Right cardiac atrium (tissue), 5 donors: Measurements from ENCODE around the gene RASA1. TPM values are rescaled to one million over a fixed set of nuclear protein-coding genes. Genes with fewer than 3 reads are reported as not detected.

ENCODE experiments used
- ATAC-seq, 2 donors: fragments of 200-7000 bp; cut with Tn5 transposase; one replicate each; pipeline versions ENCODE4 v1.8.0 to v1.9.1; 2020; ENCODE audit warnings: moderate library complexity in 2 of 2, mild to moderate bottlenecking in 1 of 2
- DNase-seq, 3 donors: peaks; one replicate each; pipeline ENCODE4 v3.0.0-alpha.2; 2020
- H3K27ac ChIP-seq: one replicate; pipeline ENCODE4 v1.5.1; 2013; ENCODE audit warnings: mild to moderate bottlenecking, low read length, control low read depth, moderate library complexity
- H3K27me3 ChIP-seq: one replicate; pipeline ENCODE4 v1.6.1; 2013; ENCODE audit not compliant: control insufficient read depth, insufficient read depth
- H3K4me1 ChIP-seq: one replicate; pipeline ENCODE4 v1.6.1; 2013; ENCODE audit warnings: low read length; ENCODE audit not compliant: control insufficient read depth, insufficient read depth
- H3K4me3 ChIP-seq: one replicate; pipeline ENCODE4 v1.5.1; 2013; ENCODE audit warnings: low read length, control low read depth
- H3K9me3 ChIP-seq: one replicate; pipeline ENCODE4 v1.6.1; 2013; ENCODE audit warnings: low read length; ENCODE audit not compliant: control insufficient read depth
- WGBS: extraction: QIAGEN DNeasy Blood & Tissue Kit; methylation state at CpG from one replicate; pipeline ENCODE4 v1.1.7; 2013; 5-methylcytosine and 5-hydroxymethylcytosine counted together
- intact Hi-C, 4 donors: fragments of 100-400 bp; cut with DNase I; formaldehyde crosslinking; loops; one replicate each; pipeline versions ENCODE4 v1.11.0 to v1.14.0; 2022 to 2023
- polyA plus RNA-seq: library from polyadenylated mRNA; stranded (reverse); fragments of 200-250 nt; gene quantifications from one replicate; pipeline ENCODE4 v1.2.3, GENCODE V29; 2013
- total RNA-seq, 4 donors: library from RNA; stranded (reverse); fragmentation: NEBNext Ultra II Directional; extraction: Animal tissue kit (Norgen Biotek cat#: 25700); gene quantifications; one replicate each; pipeline ENCODE4 v1.2.1, GENCODE V29; 2021
- donor health status: healthy with polysubstance abuse.
- donor health status: DM: no; HTN: yes; CAD: no.
- donor health status: DM: no; HTN: no; CAD: no.
- donor health status: DM: no; HTN: yes; CAD: no; lungs with severe emphysema.
- donor health status: DM: yes; HTN: yes; CAD: no.

Gene RASA1
- total and polyA plus RNA-seq, 5 donors = 8.7 to 21.2 (median 19.8) TPM

DNA sequence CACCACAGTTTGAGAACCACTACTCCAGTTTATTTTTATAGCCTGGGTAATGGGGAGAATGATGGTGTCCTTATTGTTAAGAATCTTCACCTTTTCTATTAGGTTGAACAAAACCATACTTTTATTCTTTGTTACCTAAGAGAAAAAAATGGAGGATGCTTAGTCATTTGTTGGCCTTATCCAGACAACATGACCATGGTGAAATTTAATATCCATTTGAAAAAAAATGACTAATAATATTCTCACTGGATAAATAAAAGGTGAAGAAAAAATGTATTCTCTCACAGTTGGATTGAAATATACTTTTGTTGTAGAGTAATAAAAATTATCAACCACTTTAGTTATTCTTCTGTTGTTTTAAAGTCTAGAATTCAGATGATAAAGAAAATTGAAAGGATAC lies 150.8 kb downstream of the RASA1 start:
- Histone ChIP-seq H3K27ac (no peak overlapping the region), H3K27me3 (no peaks in the 10 kb centered on the region), H3K4me3 (no peak overlapping the region), H3K9me3 (no peaks in the 10 kb centered on the region), H3K4me1 (no peaks in the 10 kb centered on the region)
- intact Hi-C loops = no loop called here
- DNase-seq = no peak
- ATAC-seq = no peak

DNA sequence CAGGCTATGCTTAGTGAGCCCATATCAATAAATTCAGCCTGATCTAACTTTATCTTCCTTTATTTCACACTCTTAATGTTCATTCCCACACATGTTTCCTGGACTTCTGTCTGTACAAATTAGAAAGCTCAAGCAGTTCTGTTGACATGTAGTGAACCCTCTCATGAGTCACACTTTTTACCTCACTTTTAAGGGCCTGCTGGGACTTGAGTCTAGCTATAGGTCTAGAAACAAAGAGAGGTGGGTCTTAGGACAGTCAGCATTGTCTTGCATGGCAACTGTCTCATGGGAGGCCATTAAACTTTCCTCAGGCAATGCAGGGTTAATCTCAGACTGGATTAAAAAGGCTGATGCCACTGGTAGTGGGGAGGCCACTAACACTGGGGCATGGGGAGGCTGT lies 153.6 kb downstream of the RASA1 start:
- no peaks in the 10 kb centered on the region for H3K9me3 ChIP-seq
- H3K27ac ChIP-seq = no peak overlapping the region
- intact Hi-C loops = no loop called here
- ATAC-seq (no peak), DNase-seq (no peak)
- no peaks in the 10 kb centered on the region for H3K27me3 ChIP-seq
- no peaks in the 10 kb centered on the region for H3K4me1 ChIP-seq
- H3K4me3 ChIP-seq = no peak overlapping the region

DNA sequence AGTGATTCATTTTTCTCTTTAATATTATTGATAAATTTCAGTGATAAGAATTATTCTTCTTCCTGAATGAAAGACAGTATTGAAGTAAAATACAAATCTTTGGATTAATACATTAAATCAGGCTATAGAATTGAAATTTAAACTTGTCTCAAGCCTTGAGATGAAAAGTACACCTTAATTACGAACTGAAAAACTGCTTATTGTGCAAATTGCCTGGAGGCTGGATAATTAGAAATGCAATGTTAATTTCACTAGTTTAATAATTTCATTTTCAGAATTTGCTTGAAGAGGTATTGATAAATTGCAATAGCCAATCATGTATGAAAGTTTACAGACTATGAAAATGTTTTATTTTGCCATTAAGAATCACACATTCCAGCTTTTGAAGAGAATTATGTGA lies 156.1 kb downstream of the RASA1 start:
- no peaks in the 10 kb centered on the region for H3K9me3 ChIP-seq
- intact Hi-C loops = no loop called here
- H3K27ac ChIP-seq = no peak overlapping the region
- 73% methylated on average over 1 of the region's 1 CpG for WGBS
- no peaks in the 10 kb centered on the region for H3K4me1 ChIP-seq
- no peaks in the 10 kb centered on the region for H3K27me3 ChIP-seq
- ATAC-seq = no peak
- DNase-seq = no peak
- no peak overlapping the region for H3K4me3 ChIP-seq

DNA sequence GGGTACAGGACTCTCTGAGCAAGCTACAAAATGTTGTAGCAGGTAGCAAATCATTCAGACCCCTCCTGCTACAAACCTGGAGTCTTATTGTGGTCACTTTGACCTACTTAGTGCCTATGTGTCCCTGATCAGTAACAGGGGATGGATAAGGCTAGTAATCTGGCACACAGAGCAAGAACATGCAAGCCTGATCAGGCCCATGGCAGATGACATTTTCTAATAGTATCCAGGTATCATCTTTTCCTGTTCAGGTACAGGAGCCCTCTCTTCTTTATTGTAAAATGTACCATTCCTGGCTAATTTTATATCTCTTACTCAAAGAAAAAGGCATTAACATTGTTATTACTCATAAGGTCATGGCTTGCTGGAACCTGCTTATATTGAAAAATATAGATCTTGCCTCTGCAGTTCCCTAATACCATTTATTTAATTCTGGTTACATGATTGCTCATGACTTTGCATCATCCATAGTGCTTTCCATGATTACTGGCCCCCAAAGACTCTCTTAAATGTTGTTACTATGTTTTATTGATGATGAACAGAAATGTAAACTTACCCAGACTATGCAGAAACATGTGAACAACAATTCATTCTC lies 163.3 kb downstream of the RASA1 start:
- Histone ChIP-seq H3K4me1 (no peaks in the 10 kb centered on the region), H3K27ac (no peak overlapping the region), H3K27me3 (no peaks in the 10 kb centered on the region), H3K9me3 (no peaks in the 10 kb centered on the region), H3K4me3 (no peak overlapping the region)
- no peak for DNase-seq
- intact Hi-C loops = no loop called here
- ATAC-seq = no peak

DNA sequence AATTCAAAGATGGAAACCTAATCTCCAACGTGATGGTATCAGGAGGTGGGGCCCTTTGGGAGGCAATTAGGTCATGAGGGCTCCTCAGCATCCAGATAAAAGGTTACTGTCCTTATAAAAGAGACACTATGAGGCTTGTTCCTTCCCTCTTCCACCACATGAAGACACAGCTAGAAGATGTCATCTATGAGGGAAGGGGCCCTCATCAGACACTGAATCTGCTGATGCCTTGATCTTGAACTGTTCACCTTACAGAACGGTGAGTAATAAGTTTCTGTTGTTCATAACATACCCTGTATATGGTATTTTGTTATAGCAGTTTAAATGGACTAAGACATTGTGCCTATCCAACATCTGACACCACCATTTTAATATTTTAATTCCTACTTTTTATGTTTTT lies 164.8 kb downstream of the RASA1 start:
- Histone ChIP-seq H3K27ac (no peak overlapping the region), H3K4me3 (no peak overlapping the region), H3K9me3 (no peaks in the 10 kb centered on the region), H3K27me3 (no peaks in the 10 kb centered on the region), H3K4me1 (no peaks in the 10 kb centered on the region)
- WGBS = 43% methylated on average over 2 of the region's 2 CpGs
- DNase-seq (no peak), ATAC-seq (no peak)
- intact Hi-C loops = no loop called here

DNA sequence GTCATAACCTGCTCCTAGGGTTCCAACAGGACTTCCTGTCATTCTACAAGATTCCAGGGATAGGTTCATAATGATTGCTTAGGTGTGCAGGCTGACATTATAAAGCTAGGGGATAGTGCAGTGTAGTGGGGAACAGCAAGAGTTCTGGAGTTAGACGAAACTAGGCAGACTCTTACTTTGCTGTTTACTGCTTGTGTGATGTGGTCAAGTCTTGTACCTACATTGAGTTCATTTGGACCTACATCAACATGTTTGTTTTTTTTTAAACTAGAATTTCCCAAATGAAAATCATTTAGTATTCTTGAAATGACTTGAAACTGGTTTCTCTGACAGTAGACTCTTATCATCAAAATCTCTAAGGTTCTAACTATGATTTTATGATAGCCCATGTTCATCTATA lies 166.3 kb downstream of the RASA1 start:
- Histone ChIP-seq H3K27me3 (no peaks in the 10 kb centered on the region), H3K4me3 (no peak overlapping the region), H3K27ac (no peak overlapping the region), H3K4me1 (no peaks in the 10 kb centered on the region), H3K9me3 (no peaks in the 10 kb centered on the region)
- DNase-seq (no peak), ATAC-seq (no peak)
- intact Hi-C loops = no loop called here
- WGBS = 75% methylated on average over 1 of the region's 1 CpG

DNA sequence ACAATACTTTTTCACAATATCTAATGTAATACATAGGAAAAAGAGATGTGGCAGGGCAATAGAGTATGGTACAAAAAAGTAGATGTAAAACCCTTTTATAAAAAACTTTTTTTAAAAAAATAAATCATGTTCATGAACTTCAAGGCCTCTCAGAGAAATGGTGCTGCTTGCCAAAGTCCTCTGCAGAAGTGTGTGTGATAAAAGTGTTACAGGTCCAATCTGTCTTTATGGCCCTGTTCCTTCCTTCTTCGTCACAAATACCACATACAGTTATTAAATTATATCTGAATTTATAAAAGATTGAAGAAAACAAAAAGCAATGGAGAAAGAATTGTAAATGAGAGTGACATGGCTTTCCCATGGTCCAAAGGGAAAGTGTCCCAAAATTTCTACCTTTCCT lies 166.8 kb downstream of the RASA1 start:
- Histone ChIP-seq H3K4me3 (no peak overlapping the region), H3K27ac (no peak overlapping the region), H3K27me3 (no peaks in the 10 kb centered on the region), H3K9me3 (no peaks in the 10 kb centered on the region), H3K4me1 (no peaks in the 10 kb centered on the region)
- DNase-seq = no peak
- no peak for ATAC-seq
- intact Hi-C loops = no loop called here
- WGBS = 55% methylated on average over 1 of the region's 1 CpG

DNA sequence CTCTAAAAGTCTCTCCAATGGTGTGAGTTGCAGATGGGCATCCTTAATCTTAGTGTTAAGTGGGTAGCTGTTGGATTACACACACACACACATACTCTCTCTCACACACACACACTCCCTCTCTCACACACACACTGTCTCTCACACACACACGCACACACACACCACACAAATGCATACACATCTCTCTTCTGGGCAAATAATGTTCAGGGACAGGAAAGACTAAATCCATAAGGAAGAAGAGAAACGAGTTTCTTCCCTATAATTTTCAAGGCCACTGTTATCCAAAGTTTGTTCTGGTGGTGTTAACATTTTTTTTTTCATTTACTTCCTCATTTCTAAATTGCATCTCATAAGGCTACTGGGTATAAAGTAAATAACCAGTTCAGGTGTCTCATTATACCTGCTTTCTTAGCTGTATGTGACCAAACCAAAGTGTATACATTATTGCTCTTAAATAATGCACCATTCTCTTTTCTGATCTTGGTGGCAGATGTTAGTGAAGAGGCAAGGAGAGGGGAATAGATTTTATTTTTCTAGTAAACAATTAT lies 167.5 kb downstream of the RASA1 start:
- H3K9me3 ChIP-seq = no peaks in the 10 kb centered on the region
- intact Hi-C loops = no loop called here
- DNase-seq = no peak
- no peak overlapping the region for H3K27ac ChIP-seq
- no peak for ATAC-seq
- H3K27me3 ChIP-seq = no peaks in the 10 kb centered on the region
- H3K4me1 ChIP-seq = no peaks in the 10 kb centered on the region
- no peak overlapping the region for H3K4me3 ChIP-seq
- WGBS = 71% methylated on average over 2 of the region's 2 CpGs

DNA sequence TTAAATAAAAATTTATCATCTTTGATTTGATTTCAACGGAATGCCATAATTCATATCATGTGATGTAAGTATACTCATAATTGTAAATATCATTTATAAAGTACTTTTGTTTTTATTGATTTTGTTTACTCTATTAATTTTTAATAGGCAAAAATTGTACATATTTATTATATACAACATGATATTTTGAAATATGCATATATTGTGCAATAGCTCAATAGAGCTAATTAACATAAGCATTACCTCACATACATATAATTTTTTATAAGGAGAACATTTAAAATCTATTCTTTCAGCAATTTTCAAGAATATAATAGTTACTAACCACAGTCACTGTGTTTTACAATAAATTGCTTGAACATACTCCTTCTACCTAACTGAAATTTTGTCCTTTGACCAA lies 170.0 kb downstream of the RASA1 start:
- no peak overlapping the region for H3K27ac ChIP-seq
- no peak for ATAC-seq
- no peaks in the 10 kb centered on the region for H3K9me3 ChIP-seq
- no peak overlapping the region for H3K4me3 ChIP-seq
- H3K4me1 ChIP-seq = no peaks in the 10 kb centered on the region
- intact Hi-C loops = no loop called here
- 76% methylated on average over 1 of the region's 1 CpG for WGBS
- no peaks in the 10 kb centered on the region for H3K27me3 ChIP-seq
- no peak for DNase-seq

DNA sequence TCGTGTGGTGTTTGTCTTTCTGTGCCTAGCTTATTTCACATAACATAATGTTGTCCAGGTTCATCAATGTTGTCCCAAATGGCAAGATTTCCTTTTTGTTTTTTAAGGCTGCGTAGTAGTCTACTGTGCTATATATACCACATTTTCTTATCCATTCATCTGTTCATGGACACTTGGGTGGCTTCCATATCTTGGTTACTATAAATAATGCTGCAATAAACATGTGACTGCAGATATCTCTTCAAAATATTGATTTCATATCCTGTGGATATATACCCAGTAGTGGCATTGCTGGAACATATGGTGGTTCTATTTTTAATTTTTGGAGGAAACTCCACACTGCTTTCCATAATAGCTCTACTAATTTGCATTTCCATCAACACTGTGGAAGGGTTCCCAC lies 170.5 kb downstream of the RASA1 start:
- Histone ChIP-seq H3K4me3 (no peak overlapping the region), H3K9me3 (no peaks in the 10 kb centered on the region), H3K27ac (no peak overlapping the region), H3K27me3 (no peaks in the 10 kb centered on the region), H3K4me1 (no peaks in the 10 kb centered on the region)
- DNase-seq = no peak
- intact Hi-C loops = no loop called here
- 74% methylated on average over 2 of the region's 2 CpGs for WGBS
- no peak for ATAC-seq
